ENCODE measurements around the gene TPP2. TPM values are rescaled to one million over a fixed set of nuclear protein-coding genes. Genes with fewer than 3 reads are reported as not detected.

TPP2 gene
- total RNA-seq, 1 experiment from 2014 or later = 35.1 TPM

DNA sequence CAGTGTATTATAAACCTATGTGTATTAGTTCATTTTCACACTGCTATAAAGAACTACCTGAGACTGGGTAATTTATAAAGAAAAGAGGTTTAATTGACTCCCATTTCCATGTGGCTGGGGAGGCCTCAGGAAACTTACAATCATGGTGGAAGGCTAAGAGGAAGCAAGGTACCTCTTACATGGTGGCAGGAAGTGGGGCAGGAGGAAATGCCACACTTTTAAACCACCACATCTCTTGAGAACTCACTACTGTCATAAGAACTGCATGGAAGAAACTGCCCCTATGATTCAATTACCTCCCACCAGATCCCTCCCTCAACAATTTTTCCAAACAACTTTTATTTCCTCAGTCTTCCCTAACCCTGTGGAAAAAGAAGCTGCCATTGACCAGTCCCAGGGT lies 14.5 kb upstream of the TPP2 start:
- CTCF ChIA-PET = no interaction called here
- BruUV-seq (replicated peaks) = no TSS peak

DNA sequence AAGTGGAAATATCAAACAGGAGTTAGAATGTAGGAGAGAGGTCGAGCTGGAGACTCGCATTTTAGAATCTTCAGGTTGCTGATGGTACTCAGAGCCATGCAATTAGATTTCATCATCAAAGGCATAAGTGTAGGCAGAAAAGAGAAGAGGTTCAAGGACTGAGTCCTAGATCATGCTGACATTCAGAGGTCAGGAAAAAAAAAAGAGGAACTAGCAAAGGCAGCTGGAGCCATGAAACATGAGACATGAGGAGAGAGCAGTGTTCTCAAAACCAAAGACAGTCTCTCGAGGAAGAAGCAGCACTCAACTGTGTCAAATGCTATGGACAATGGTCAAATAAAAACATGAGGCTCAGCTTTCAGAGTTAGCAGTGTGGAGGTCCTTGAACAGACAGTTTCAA lies 12.4 kb upstream of the TPP2 start:
- intact Hi-C loops (cut with micrococcal nuclease; ENCODE audit: unreplicated experiment) = no loop called here
- CTCF ChIA-PET = no interaction called here

More for the DNA sequence above, 14.5 kb upstream of the TPP2 start:
- no peaks in the 10 kb centered on the region for H4K20me1 ChIP-seq (ENCODE audit: insufficient read depth)
- TF ChIP-seq EZH2 (IDR thresholded peaks at IDR 0.05; ENCODE audit: low read depth) = no peak
- TF ChIP-seq, protein P1, sequence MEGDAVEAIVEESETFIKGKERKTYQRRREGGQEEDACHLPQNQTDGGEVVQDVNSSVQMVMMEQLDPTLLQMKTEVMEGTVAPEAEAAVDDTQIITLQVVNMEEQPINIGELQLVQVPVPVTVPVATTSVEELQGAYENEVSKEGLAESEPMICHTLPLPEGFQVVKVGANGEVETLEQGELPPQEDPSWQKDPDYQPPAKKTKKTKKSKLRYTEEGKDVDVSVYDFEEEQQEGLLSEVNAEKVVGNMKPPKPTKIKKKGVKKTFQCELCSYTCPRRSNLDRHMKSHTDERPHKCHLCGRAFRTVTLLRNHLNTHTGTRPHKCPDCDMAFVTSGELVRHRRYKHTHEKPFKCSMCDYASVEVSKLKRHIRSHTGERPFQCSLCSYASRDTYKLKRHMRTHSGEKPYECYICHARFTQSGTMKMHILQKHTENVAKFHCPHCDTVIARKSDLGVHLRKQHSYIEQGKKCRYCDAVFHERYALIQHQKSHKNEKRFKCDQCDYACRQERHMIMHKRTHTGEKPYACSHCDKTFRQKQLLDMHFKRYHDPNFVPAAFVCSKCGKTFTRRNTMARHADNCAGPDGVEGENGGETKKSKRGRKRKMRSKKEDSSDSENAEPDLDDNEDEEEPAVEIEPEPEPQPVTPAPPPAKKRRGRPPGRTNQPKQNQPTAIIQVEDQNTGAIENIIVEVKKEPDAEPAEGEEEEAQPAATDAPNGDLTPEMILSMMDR (conservative IDR thresholded peaks at IDR 0.05) = no peak
- no peak overlapping the region for H3K4me3 ChIP-seq
- H3K79me2 ChIP-seq (ENCODE audit: low read depth) = no peaks in the 10 kb centered on the region
- H3K9me2 ChIP-seq (ENCODE audit: insufficient read depth) = no peaks in the 10 kb centered on the region
- H3K27me3 ChIP-seq (ENCODE audit: insufficient read depth, low read depth) = peaks cover 10% of the 10 kb centered on the region; the same call in 1 of the 2 replicates
- no peaks in the 10 kb centered on the region for H3K36me3 ChIP-seq (ENCODE audit: low read depth)
- no peak for DNase-seq
- no peak overlapping the region for H3K27ac ChIP-seq
- H2AFZ ChIP-seq = no peak overlapping the region
- no peaks in the 10 kb centered on the region for H3K9me3 ChIP-seq (ENCODE audit: insufficient read depth, low read depth)
- POLR2A ChIA-PET (ENCODE audit: unreplicated experiment) = no interaction called here
- no peaks in the 10 kb centered on the region for H3K4me1 ChIP-seq (replicated peaks; ENCODE audit: insufficient read depth)
- no peak overlapping the region for H3K4me2 ChIP-seq
- intact Hi-C loops (cut with micrococcal nuclease; ENCODE audit: unreplicated experiment) = no loop called here
- H3F3A ChIP-seq (ENCODE audit: insufficient read depth, low read depth) = no peaks in the 10 kb centered on the region

DNA sequence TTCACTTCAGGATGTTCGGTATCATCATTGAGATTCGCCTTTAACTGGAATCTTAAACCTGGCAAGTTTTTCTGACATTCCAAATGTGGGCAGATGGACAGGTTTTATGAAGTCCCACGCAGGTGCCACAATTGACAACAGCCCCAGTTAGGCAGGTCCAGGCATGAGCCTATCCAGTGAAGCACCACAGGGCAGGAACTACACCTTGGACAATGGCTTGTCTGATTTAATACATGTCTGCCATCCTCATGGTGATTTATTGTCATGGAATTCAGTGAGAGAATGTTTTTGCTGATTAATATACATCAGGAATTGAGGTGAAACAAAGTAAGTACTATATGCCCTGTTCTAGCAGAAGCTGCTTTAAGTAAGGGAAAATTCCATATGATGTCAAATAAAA lies 10.2 kb upstream of the TPP2 start:
- Histone ChIP-seq H2AFZ (no peak overlapping the region), H3K9me2 (ENCODE audit: insufficient read depth) (no peaks in the 10 kb centered on the region), H3K79me2 (ENCODE audit: low read depth) (no peaks in the 10 kb centered on the region), H3K9me3 (ENCODE audit: insufficient read depth, low read depth) (no peaks in the 10 kb centered on the region), H4K20me1 (ENCODE audit: insufficient read depth) (no peaks in the 10 kb centered on the region), H3K4me1 (replicated peaks; ENCODE audit: insufficient read depth) (no peaks in the 10 kb centered on the region), H3K27ac (no peak overlapping the region), H3K36me3 (ENCODE audit: low read depth) (no peaks in the 10 kb centered on the region), H3K27me3 (ENCODE audit: insufficient read depth, low read depth) (peaks cover 10% of the 10 kb centered on the region; the same call in 1 of the 2 replicates), H3K4me2 (no peak overlapping the region), H3K4me3 (no peak overlapping the region), H3F3A (ENCODE audit: insufficient read depth, low read depth) (peaks cover 8% of the 10 kb centered on the region; the same call in 1 of the 2 replicates)
- BruUV-seq (replicated peaks) = no TSS peak
- intact Hi-C loops (cut with micrococcal nuclease; ENCODE audit: unreplicated experiment) = no loop called here
- ChIA-PET CTCF (no interaction called here), POLR2A (ENCODE audit: unreplicated experiment) (no interaction called here)
- no peak for TF ChIP-seq EZH2 (IDR thresholded peaks at IDR 0.05; ENCODE audit: low read depth)
- TF ChIP-seq, protein P1 (conservative IDR thresholded peaks at IDR 0.05) = no peak
- DNase-seq = no peak

More for the DNA sequence above, 12.4 kb upstream of the TPP2 start:
- Histone ChIP-seq H3K9me2 (ENCODE audit: insufficient read depth) (no peaks in the 10 kb centered on the region), H3K36me3 (ENCODE audit: low read depth) (no peaks in the 10 kb centered on the region), H3K27me3 (ENCODE audit: insufficient read depth, low read depth) (peaks cover 10% of the 10 kb centered on the region; the same call in 1 of the 2 replicates), H2AFZ (0 out of 2 replicates have a peak overlapping the region, but pooled peaks have one; percentile 51), H3F3A (ENCODE audit: insufficient read depth, low read depth) (no peaks in the 10 kb centered on the region), H3K4me2 (no peak overlapping the region), H3K4me3 (no peak overlapping the region), H4K20me1 (ENCODE audit: insufficient read depth) (no peaks in the 10 kb centered on the region), H3K27ac (no peak overlapping the region), H3K4me1 (replicated peaks; ENCODE audit: insufficient read depth) (no peaks in the 10 kb centered on the region), H3K9me3 (ENCODE audit: insufficient read depth, low read depth) (no peaks in the 10 kb centered on the region), H3K79me2 (ENCODE audit: low read depth) (no peaks in the 10 kb centered on the region)
- no TSS peak for BruUV-seq (replicated peaks)
- no peak for DNase-seq
- TF ChIP-seq, protein P1 (conservative IDR thresholded peaks at IDR 0.05) = no peak
- TF ChIP-seq EZH2 (IDR thresholded peaks at IDR 0.05; ENCODE audit: low read depth) = no peak
- POLR2A ChIA-PET (ENCODE audit: unreplicated experiment) = interaction anchor here (0.5 kb wide), 1 partner anchor 261 kb away, joined by 3 read pairs; no protein-coding TSS in a partner anchor
